ENCODE results near the gene CCDC47.

DNA sequence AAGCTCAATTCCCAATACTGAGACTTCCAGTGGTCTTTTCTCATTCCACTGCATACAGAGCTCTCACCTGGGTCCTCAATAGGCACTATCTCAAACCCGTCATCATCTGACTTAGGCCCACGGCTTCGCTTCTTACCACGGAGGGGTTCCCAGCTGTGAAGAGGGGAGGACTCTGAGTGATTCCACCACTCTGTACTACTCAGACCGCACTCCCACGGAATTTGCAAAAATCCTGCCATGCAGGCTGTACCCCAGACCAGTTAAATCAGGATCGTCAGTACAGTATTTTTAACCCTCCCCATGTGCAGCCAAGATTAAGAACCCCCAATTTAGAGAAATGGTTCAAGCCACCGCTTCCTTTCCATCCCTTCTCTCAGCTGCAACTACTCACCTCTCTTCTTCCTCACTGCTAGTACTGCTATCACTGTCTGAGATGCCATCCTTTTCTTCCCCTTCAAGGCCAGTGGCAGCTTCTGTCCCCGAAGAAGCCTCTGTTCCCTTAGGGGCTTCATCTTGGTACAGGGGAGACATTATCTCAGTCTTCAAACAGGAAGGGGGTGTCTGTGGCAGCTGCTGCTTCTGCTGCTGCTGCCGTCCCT lies 47.7 kb upstream of the CCDC47 start:
- TF ChIP-seq ZNF514 (tag by site-specific recombination; IDR thresholded peaks at IDR 0.05): no peak
- TF ChIP-seq, protein P1, sequence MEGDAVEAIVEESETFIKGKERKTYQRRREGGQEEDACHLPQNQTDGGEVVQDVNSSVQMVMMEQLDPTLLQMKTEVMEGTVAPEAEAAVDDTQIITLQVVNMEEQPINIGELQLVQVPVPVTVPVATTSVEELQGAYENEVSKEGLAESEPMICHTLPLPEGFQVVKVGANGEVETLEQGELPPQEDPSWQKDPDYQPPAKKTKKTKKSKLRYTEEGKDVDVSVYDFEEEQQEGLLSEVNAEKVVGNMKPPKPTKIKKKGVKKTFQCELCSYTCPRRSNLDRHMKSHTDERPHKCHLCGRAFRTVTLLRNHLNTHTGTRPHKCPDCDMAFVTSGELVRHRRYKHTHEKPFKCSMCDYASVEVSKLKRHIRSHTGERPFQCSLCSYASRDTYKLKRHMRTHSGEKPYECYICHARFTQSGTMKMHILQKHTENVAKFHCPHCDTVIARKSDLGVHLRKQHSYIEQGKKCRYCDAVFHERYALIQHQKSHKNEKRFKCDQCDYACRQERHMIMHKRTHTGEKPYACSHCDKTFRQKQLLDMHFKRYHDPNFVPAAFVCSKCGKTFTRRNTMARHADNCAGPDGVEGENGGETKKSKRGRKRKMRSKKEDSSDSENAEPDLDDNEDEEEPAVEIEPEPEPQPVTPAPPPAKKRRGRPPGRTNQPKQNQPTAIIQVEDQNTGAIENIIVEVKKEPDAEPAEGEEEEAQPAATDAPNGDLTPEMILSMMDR (tag by site-specific recombination; IDR thresholded peaks at IDR 0.05): no peak
